ENCODE data around the gene GLTP.

- TF ChIP-seq, protein P1, sequence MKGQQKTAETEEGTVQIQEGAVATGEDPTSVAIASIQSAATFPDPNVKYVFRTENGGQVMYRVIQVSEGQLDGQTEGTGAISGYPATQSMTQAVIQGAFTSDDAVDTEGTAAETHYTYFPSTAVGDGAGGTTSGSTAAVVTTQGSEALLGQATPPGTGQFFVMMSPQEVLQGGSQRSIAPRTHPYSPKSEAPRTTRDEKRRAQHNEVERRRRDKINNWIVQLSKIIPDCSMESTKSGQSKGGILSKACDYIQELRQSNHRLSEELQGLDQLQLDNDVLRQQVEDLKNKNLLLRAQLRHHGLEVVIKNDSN (CRISPR knock-in tag; IDR thresholded peaks at IDR 0.05): no peak
- TF ChIP-seq CTCF (IDR thresholded peaks at IDR 0.05) (no peak), NR3C1 (CRISPR knock-in tag; conservative IDR thresholded peaks at IDR 0.05; ENCODE audit: low read depth) (no peak), FOXP1 (CRISPR knock-in tag; IDR thresholded peaks at IDR 0.05; ENCODE audit: borderline replicate concordance) (no peak), ZBTB21 (CRISPR knock-in tag; IDR thresholded peaks at IDR 0.05; ENCODE audit: borderline replicate concordance) (no peak), E2F5 (CRISPR knock-in tag; IDR thresholded peaks at IDR 0.05) (no peak), ZNF121 (CRISPR knock-in tag; IDR thresholded peaks at IDR 0.05) (no peak), SP1 (CRISPR knock-in tag; conservative IDR thresholded peaks at IDR 0.05) (no peak), ELF4 (CRISPR knock-in tag; IDR thresholded peaks at IDR 0.05; ENCODE audit: low read depth) (no peak), NFE2L1 (CRISPR knock-in tag; IDR thresholded peaks at IDR 0.05) (no peak), ZNF423 (CRISPR knock-in tag; IDR thresholded peaks at IDR 0.05) (no peak)
- TF ChIP-seq, protein P2, sequence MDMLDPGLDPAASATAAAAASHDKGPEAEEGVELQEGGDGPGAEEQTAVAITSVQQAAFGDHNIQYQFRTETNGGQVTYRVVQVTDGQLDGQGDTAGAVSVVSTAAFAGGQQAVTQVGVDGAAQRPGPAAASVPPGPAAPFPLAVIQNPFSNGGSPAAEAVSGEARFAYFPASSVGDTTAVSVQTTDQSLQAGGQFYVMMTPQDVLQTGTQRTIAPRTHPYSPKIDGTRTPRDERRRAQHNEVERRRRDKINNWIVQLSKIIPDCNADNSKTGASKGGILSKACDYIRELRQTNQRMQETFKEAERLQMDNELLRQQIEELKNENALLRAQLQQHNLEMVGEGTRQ (CRISPR knock-in tag; IDR thresholded peaks at IDR 0.05): no peak
- TF ChIP-seq, protein P3, sequence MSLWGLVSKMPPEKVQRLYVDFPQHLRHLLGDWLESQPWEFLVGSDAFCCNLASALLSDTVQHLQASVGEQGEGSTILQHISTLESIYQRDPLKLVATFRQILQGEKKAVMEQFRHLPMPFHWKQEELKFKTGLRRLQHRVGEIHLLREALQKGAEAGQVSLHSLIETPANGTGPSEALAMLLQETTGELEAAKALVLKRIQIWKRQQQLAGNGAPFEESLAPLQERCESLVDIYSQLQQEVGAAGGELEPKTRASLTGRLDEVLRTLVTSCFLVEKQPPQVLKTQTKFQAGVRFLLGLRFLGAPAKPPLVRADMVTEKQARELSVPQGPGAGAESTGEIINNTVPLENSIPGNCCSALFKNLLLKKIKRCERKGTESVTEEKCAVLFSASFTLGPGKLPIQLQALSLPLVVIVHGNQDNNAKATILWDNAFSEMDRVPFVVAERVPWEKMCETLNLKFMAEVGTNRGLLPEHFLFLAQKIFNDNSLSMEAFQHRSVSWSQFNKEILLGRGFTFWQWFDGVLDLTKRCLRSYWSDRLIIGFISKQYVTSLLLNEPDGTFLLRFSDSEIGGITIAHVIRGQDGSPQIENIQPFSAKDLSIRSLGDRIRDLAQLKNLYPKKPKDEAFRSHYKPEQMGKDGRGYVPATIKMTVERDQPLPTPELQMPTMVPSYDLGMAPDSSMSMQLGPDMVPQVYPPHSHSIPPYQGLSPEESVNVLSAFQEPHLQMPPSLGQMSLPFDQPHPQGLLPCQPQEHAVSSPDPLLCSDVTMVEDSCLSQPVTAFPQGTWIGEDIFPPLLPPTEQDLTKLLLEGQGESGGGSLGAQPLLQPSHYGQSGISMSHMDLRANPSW (CRISPR knock-in tag; conservative IDR thresholded peaks at IDR 0.05; ENCODE audit: low read depth): no peak
Observed at GRCh38 chr12:109883461-109883860, 3.1 kb upstream of the GLTP start.

Measured in WTC11 (cell line).